ENCODE results near the gene APBB1IP.
A peak's percentile ranks its signal among the peaks of the same experiment; 100 is the strongest.
"Not testable (repeated sequence)": the region's sequence is repeated elsewhere in the genome, so short reads cannot be mapped to it uniquely, and the experiment has no call there.

APBB1IP gene

GRCh38 chr10:26566525-26567350 is 128.6 kb downstream of the APBB1IP start:
- no peak for DNase-seq

- no peak for DNase-seq
Measured at GRCh38 chr10:26567351-26567721, 129.2 kb downstream of the APBB1IP start.

GRCh38 chr10:26571655-26572054 is 133.5 kb downstream of the APBB1IP start:
- no peak for DNase-seq

GRCh38 chr10:26573674-26574073 is 135.5 kb downstream of the APBB1IP start:
- no peak for DNase-seq

GRCh38 chr10:26574783-26575182 is 136.6 kb downstream of the APBB1IP start:
- no peak for DNase-seq

GRCh38 chr10:26578371-26578770 is 140.2 kb downstream of the APBB1IP start:
- not testable (repeated sequence) for DNase-seq

GRCh38 chr10:26579256-26580063 is 141.3 kb downstream of the APBB1IP start:
- no peak for DNase-seq

- DNase-seq, result no peak
Measured at GRCh38 chr10:26586211-26586610, 148.1 kb downstream of the APBB1IP start.

- DNase-seq, result no peak
Measured at GRCh38 chr10:26588611-26589010, 150.5 kb downstream of the APBB1IP start.

- not testable (repeated sequence) for DNase-seq
Measured at GRCh38 chr10:26589813-26590212, 151.7 kb downstream of the APBB1IP start.

GRCh38 chr10:26593896-26594295 is 155.8 kb downstream of the APBB1IP start:
- DNase-seq, result no peak

GRCh38 chr10:26603283-26603682 is 165.1 kb downstream of the APBB1IP start:
- peak in 1 of 2 experiments; percentile 3 for DNase-seq

GRCh38 chr10:26604320-26605093 is 166.4 kb downstream of the APBB1IP start:
- DNase-seq, result not testable (repeated sequence)

GRCh38 chr10:26606389-26606877 is 168.3 kb downstream of the APBB1IP start:
- DNase-seq, result peak in 1 of 2 experiments; percentile 11

- no peak for DNase-seq
Measured at GRCh38 chr10:26612151-26612915, 174.2 kb downstream of the APBB1IP start.
